ENCODE results near the gene MEIOC. TPM values are rescaled to one million over a fixed set of nuclear protein-coding genes. Genes with fewer than 3 reads are reported as not detected.

MEIOC gene
- total and polyA plus RNA-seq, 2 donors (not counting 3 experiments of a cell fraction or from before 2014, with no cell fraction given): 0.08 to 0.46 TPM

GRCh38 chr17:44708401-44709263 lies 52.4 kb downstream of the MEIOC start, which contains the start of gene DBF4B:
Gene DBF4B (plus strand): TSS chr17:44708665. CDS start chr17:44708821, 156 bp downstream.
- FAIRE-seq: peak; percentile 96
- peak within 1 kb of the TSS; percentile 74 for H2AFZ ChIP-seq (ENCODE audit: low read depth, low read length)
- H3K4me3 ChIP-seq (replicated peaks in 1 of 3; ENCODE audit: insufficient read depth in 1 of 3, low read depth in 1 of 3, low read length in 3 of 3): peak within 1 kb of the TSS; percentile 52 to 84 (median 78)
- H3K9me1 ChIP-seq (replicated peaks; ENCODE audit: control insufficient read depth, extremely low read depth, insufficient read depth, low read length): no peaks in the 10 kb centered on the region
- no peaks in the 10 kb centered on the region for H3K27me3 ChIP-seq (ENCODE audit: control insufficient read depth in 2 of 2, insufficient read depth in 2 of 2, low read length in 2 of 2)
- intact Hi-C loops (cut with micrococcal nuclease) (no loop called here), dilution Hi-C loops (cut with MboI; ENCODE audit: extremely low pct_ligation_motif_present, low sequenced_read_pairs) (no loop called here)
- ChIA-PET CTCF (interaction anchor here (0.7 to 2.1 kb wide), 4 partner anchors 19 to 185 kb away, joined by 3 to 7 read pairs (median 3); partner anchors contain the start of gene CCDC43), POLR2A (no interaction called here)
- peaks cover 18% of the 10 kb centered on the region for H3K79me2 ChIP-seq (ENCODE audit: control insufficient read depth, insufficient read depth, low read length)
- H3K36me3 ChIP-seq (ENCODE audit: control insufficient read depth in 2 of 2, extremely low read depth in 1 of 2, insufficient read depth in 2 of 2, low read length in 2 of 2): no peaks in the 10 kb centered on the region
- TF ChIP-seq POLR2AphosphoS5 (IDR thresholded peaks at IDR 0.05; ENCODE audit: insufficient read depth, low read depth, low read length) (peak; percentile 63), MAX (IDR thresholded peaks at IDR 0.05; ENCODE audit: insufficient read depth, insufficient read length) (no peak)
- H3K4me1 ChIP-seq (ENCODE audit: control insufficient read depth, extremely low read depth, insufficient read depth, low read length): peaks cover 10% of the 10 kb centered on the region
- BruUV-seq (replicated peaks): no TSS peak
- H4K20me1 ChIP-seq (replicated peaks; ENCODE audit: control insufficient read depth, extremely low read depth, insufficient read depth, low read length): no peaks in the 10 kb centered on the region
- H3K9me3 ChIP-seq (replicated peaks; ENCODE audit: control insufficient read depth, insufficient read depth, low read length): no peaks in the 10 kb centered on the region
- peak; percentile 91 for DNase-seq (ENCODE audit: low read depth, low spot score)
- peak within 1 kb of the TSS; percentile 71 for H3K4me2 ChIP-seq (ENCODE audit: insufficient read depth, low read length)
- H3K27ac ChIP-seq (ENCODE audit: insufficient read depth, low read depth, low read length): peak within 1 kb of the TSS; percentile 63
- peak within 1 kb of the TSS; percentile 85 for H3K9ac ChIP-seq (replicated peaks; ENCODE audit: extremely low read depth, insufficient read depth, low read length)

GRCh38 chr17:44719444-44719843 lies 63.2 kb downstream of the MEIOC start:
- no peaks in the 10 kb centered on the region for H3K9me3 ChIP-seq (replicated peaks; ENCODE audit: control insufficient read depth, insufficient read depth, low read length)
- TF ChIP-seq MAX (IDR thresholded peaks at IDR 0.05; ENCODE audit: insufficient read depth, insufficient read length) (no peak), POLR2AphosphoS5 (IDR thresholded peaks at IDR 0.05; ENCODE audit: insufficient read depth, low read depth, low read length) (no peak), POLR2A (IDR thresholded peaks at IDR 0.05; ENCODE audit: low read depth, low read length) (no peak), JUN (IDR thresholded peaks at IDR 0.05; ENCODE audit: borderline replicate concordance, insufficient read depth, insufficient read length, low read depth) (no peak), FOS (IDR thresholded peaks at IDR 0.05; ENCODE audit: borderline replicate concordance, insufficient read depth, low read length) (no peak), GATA2 (IDR thresholded peaks at IDR 0.05; ENCODE audit: insufficient read depth, insufficient read length, low read depth, low read length) (no peak)
- dilution Hi-C loops (cut with MboI; ENCODE audit: extremely low pct_ligation_motif_present, low sequenced_read_pairs): no loop called here
- no TSS peak for BruUV-seq (replicated peaks)
- no peaks in the 10 kb centered on the region for H4K20me1 ChIP-seq (replicated peaks; ENCODE audit: control insufficient read depth, extremely low read depth, insufficient read depth, low read length)
- no peaks in the 10 kb centered on the region for H3K27me3 ChIP-seq (ENCODE audit: control insufficient read depth in 2 of 2, insufficient read depth in 2 of 2, low read length in 2 of 2)
- ChIA-PET CTCF (no interaction called here), POLR2A (no interaction called here)
- no peak overlapping the region for H3K9ac ChIP-seq (replicated peaks; ENCODE audit: extremely low read depth, insufficient read depth, low read length)
- no peak overlapping the region for H3K4me3 ChIP-seq (replicated peaks in 1 of 3; ENCODE audit: insufficient read depth in 1 of 3, low read depth in 1 of 3, low read length in 3 of 3)
- H3K27ac ChIP-seq (ENCODE audit: insufficient read depth, low read depth, low read length): no peak overlapping the region
- no peak overlapping the region for H3K4me2 ChIP-seq (ENCODE audit: insufficient read depth, low read length)
- no peaks in the 10 kb centered on the region for H3K9me1 ChIP-seq (replicated peaks; ENCODE audit: control insufficient read depth, extremely low read depth, insufficient read depth, low read length)
- peaks cover 0 to 1% of the 10 kb centered on the region in 2 experiments for H3K36me3 ChIP-seq (ENCODE audit: control insufficient read depth in 2 of 2, extremely low read depth in 1 of 2, insufficient read depth in 2 of 2, low read length in 2 of 2)
- no peaks in the 10 kb centered on the region for H3K79me2 ChIP-seq (ENCODE audit: control insufficient read depth, insufficient read depth, low read length)
- intact Hi-C loops (cut with micrococcal nuclease): no loop called here
- H3K4me1 ChIP-seq (ENCODE audit: control insufficient read depth, extremely low read depth, insufficient read depth, low read length): no peaks in the 10 kb centered on the region
- H2AFZ ChIP-seq (ENCODE audit: low read depth, low read length): no peak overlapping the region
- FAIRE-seq (no peak), DNase-seq (ENCODE audit: low read depth, low spot score) (no peak)
